KBM-7 (cell line): ENCODE data around the gene TMPRSS7.
"Not testable (repeated sequence)": the region's sequence is repeated elsewhere in the genome, so short reads cannot be mapped to it uniquely, and the experiment has no call there.

ENCODE experiments used
- DNase-seq: peaks from one replicate; pipeline ENCODE4 v3.0.0-alpha.2; 2015
- in situ Hi-C: fragments of 300-500 bp; cut with MboI; formaldehyde crosslinking; loops from 2 replicates; pipeline ENCODE4 v1.14.3; 2020; ENCODE audit warnings: low sequenced_read_pairs, low pct_unique_long_range_greater_than_20kb, mixed read lengths

TMPRSS7 gene

DNA sequence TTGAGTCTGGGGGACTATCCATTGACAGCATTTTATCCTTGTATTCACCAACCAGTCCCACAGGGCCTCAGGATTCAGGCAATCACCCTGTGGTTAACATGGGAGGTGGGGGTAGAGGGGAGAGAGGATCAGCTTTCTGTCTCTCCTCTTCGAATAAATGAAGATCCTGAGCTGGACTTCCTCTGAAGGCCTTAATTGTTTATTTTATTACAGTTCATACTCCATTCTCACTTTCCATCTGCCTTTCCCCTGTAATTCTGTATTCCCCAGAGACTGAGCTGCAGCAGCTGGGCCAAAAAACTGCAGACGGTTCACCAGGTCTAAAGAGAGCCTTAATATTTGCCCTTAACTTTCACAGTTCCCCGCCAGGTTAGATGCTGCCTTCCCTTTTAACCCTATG is 23.9 kb upstream of the TMPRSS7 start:
- DNase-seq: no peak
- in situ Hi-C loops: no loop called here

DNA sequence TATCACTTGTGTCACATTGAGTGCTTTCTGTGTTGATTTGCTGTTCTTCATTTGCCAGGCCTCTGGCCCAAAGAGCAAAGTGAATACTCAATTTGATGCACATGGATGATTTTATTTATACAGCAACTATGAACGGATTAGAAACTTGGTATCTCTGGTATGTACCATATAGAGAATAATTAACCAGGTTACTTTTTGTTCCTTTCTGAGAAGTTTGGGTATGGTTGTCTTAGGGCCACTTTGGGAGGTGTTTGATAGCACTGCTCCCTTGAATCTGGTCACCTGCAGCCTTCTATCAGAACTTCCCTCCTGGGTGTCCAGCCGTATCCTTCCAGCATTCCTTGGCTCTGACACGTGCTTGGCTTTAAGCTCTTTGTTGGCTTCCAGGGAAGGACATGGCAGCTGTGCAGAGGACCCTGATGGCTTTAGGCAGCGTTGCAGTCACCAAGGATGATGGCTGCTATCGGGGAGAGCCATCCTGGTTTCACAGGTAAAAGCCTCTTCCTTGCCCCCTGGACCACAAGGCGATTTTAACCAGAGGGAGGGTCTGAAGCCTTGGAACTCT is 23.1 kb upstream of the TMPRSS7 start:
- in situ Hi-C loops: no loop called here

DNA sequence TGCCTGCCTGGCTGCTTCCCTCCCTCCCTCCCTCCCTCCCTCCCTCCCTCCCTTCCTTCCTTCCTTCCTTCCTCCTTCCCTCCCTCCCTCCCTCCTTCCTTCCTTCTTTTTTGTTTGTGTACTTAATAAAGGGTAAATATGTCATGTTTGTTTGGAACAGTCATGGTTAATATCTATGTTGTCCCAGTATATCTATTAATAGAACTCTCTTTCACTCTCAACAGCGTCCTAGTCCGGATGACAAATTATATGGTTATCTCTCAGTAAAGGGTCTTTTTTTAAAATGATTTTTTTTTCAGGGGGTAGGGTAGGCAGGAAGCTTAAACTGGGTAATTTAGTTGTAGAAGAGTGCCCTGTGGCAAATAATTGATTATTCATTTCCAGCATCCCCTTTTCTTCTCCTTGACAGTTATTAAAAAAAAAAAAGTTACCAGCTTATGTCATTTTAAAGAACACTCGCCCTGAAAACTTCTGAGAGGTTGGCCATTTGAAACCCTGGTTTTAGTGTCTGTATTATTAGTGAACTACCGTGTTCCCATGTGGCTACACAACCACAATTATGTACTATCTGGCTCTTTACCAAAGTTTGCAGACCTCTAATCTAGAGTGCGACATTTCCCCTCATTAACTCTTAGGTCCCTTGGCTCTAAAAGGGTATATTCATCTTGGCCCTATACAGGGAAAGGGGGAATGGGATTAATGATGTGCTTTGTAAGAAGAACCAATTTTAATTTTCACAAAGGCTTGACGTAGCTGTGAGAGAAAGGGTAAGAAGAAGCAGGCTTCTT is 22.1 kb upstream of the TMPRSS7 start:
- no peak for DNase-seq
- in situ Hi-C loops: no loop called here

More for the DNA sequence above, 23.1 kb upstream of the TMPRSS7 start:
- no peak for DNase-seq

DNA sequence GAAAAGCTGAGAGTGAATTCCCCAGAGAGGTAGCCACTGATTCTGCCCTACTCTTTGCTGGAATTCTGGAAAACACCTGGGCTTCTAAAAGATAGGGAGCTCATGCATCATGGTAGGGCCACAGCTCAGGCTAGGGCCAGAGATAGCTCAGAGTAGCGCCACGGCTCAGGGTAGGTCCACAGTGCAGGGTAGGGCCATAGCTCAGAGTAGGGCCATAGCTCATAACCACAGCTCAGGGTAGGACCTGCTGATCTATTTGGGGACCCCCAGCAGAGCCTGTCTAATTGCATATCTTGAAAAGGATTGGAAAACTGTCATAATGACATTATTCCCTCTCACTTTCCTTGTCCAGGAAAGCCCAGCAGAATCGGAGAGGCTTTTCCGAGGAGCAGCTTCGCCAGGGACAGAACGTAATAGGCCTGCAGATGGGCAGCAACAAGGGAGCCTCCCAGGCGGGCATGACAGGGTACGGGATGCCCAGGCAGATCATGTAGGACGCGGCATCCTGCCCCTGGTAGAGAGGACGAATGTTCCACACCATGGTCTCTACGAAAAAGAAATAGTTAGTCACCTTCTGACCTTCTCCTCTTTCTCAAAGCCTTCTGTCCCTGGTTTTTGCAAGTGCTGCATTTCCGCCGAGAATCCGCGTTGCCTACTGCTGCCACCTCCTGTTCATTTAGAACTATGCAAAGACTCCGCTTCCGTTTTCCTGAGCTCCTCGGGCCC is 21.3 kb upstream of the TMPRSS7 start:
- in situ Hi-C loops: no loop called here
- DNase-seq: peak; percentile 63

DNA sequence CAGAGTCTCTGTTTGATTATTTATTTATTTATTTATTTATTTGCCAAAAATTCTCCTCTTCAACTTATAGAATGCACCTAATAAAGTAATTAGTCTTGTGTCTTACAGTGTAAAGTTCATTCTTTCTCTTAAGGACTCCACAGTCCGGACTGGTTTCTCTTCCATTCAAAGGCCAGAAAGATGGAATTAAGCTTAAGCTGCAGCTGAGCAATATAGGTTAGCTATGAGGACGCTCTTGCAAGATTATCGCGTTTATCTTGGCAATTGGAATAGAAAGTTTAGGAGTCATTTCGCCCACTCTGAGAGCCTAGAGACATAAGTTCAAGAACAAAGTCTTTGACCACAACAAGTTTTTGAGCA is 20.8 kb upstream of the TMPRSS7 start:
- in situ Hi-C loops: no loop called here
- no peak for DNase-seq

DNA sequence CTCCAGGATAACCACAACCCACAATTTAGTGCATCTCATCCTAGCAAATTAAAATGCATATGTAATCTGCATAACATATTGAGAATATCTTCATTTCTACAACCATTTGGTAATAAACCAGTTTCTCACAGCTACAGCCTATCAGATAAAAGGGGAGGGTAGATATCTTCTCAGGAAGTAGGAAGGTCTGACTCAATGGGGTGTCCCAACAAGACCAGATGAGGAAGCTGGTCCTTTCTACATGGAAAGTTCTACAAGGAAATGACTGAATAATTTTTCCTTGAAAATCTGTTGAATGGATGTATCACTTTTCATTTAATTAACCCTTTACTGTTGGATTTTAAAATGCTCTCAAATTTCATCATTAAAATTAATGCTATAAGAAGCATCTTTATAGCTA is 17.4 kb upstream of the TMPRSS7 start:
- in situ Hi-C loops: no loop called here
- DNase-seq: no peak

DNA sequence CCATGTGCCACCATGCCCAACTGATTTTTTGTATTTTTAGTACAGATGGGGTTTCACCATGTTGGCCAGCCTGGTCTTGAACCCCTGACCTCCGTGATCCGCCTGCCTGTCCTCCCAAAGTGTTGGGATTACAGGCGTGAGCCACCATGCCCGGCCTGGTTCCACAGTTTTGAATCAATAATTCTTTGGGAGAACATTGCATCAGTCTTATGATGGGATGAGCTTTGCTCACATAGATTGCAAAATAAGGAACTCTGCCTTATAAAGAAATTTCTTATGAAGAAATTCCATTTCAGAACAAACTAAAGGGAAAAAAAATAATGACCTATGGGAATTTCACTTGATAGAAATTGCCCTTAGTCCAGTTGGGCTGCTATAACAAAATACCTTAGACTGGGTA is 15.8 kb upstream of the TMPRSS7 start:
- in situ Hi-C loops: no loop called here
- no peak for DNase-seq

DNA sequence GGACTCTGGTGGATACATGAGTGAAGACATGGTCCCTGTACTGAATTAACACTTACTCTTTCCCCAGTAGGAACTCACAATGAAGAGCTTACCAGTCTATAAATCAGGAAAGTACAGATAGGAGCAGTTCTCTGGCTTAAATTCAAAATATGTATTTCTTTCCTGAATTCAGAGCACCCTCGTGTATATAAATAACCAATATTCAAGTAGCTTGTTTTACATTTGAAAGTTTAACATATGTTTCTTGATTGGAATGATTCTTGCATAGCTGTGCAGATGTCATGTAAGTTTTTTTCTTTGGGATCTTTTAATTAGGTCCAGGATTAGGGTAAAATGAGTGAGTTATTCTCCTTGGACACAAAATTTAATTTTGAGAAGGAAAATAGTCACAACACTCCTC is 14.8 kb upstream of the TMPRSS7 start:
- in situ Hi-C loops: no loop called here
- no peak for DNase-seq

DNA sequence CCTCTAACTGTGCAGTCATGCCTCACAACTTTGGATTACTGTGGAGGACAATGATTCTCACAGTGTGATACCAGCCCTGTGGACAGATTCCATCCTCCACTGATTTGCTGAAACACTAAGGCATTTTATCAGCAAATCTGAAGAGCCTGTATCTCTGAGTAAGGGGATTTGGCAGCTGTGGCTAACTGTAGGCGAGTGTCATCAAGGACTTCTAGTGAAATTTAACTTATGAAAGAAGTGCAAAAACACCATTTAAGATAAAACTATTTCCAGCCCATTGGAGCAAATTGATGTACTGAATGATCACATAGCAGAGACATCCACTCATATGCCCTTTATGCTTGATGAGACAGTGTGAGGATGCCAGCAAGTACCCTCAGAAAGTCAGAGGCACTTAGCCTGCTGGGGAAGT is 13.9 kb upstream of the TMPRSS7 start:
- in situ Hi-C loops: no loop called here
- DNase-seq: no peak

DNA sequence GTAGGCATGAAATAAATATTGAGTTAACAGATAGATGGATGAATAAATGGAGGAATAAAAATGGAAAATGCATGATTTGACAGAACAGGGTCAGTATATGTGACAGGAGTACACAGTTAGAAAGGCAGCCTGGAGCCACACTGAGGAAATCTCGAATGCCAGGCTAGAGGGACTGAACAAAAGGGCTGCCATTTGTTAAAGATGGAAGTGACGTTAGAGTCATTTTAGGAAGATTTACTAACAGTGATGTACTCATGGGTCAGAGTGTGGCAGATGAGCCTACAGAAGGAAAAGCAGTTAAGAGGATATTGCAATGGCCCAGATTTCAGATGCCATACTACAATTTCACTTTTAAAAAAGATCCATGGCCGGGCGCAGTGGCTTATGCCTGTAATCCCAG is 7.4 kb upstream of the TMPRSS7 start:
- in situ Hi-C loops: no loop called here
- no peak for DNase-seq

DNA sequence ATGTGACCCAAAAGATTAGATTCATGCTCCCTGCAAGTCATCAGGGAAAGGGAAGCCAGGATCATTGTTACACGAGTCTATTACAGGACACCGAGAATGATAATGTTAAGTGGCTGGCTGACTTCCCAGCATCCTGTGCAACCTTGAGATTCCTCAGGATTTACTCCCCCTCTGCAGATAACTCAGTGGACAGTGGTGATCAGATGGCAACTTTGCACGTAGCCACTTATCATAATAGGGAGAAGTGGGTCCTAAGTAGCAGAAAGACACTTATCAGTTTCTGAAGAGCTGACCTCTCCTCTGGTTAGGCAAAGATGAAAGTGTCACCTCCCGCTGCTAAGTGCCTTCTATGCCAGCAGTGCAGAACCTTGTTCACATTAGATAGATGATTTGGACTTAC is 6.7 kb upstream of the TMPRSS7 start:
- in situ Hi-C loops: no loop called here
- DNase-seq: no peak

DNA sequence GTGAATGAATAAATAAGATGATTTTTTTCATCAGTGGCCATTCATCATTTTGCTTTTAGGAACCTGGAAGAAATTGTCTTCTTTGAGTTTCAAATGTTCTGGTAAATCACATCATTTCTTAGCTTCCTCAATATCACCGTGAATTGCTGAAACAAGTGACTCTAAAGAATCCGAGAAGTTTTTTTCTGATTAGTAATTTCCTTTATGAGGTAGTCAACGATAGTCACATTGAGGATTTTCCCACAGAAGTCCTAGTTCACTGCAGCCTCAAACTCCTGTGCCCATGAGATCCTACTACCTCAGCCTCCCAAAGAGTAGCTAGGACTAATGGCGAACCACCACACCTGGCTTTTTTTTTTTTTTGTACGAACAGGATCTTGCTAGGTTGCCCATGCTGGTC is 3.6 kb upstream of the TMPRSS7 start:
- no peak for DNase-seq
- in situ Hi-C loops: no loop called here

DNA sequence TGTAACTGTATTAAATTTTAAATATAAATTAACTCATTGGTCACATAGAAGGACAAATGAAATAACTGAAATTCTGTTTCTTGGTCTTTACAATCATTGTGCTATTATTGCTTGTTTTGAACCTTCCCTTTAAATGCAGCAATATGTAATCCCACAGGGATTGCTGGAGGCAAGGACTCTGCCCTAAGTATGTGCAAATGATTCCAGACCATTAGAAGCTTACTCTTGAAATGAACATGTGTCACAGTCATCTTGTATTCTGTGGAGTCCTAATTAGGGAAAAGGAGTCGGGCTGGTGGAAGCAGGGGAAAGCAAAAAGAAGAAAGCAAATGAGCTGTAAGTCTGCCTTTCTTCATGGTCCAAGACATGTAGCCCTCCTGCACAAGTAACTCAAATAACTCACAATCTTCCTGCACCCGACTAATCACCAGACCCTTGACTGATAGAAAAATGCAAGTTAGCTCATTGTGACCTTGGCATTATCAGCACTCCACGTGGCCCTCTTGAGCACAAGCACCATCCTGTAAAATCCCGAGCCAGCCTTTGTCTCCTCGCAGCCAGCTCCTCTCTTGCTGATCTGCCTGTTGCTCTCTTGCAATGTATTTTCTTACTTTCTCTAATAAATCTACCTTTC is 2.3 kb upstream of the TMPRSS7 start:
- DNase-seq: no peak
- in situ Hi-C loops: no loop called here

DNA sequence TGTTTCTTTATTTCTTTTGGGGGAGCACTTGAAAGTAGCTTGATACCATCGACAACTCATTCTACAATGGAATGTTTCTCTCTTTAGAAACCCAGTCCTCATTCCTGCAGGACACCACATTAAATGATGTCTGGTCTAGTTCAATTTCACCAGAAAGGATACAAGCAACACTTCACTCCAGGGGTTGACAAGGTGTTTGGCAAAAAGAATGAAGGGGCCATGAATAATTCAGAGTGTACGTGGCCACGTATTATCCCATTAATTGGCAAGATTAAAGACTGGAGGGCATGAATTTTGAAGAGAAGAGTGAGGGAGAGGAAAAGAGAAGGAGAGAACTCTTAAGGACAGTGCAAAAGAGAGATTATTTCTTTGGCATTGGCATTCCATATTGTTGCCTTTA is 705 bp downstream of the TMPRSS7 start:
- in situ Hi-C loops: no loop called here
- no peak for DNase-seq

DNA sequence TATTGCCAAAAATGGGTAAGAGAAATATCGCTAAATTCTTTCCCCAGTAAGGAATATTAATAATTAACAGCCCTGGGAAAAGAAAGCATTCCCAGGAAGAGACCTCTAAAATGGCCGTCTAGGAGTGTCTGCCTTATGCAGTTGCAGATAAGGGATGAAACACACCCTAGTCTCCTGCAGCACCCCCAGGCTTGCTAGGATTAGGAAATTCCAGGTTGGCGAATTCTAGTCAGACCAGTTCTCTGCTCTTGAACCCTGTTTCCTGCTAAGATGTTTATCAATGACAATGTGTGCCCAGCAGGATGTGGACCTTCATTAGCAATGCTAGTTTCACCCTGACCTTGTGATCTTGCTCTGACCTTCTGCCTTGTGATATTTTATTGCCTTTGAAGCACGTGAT is 2.7 kb downstream of the TMPRSS7 start:
- DNase-seq, in situ Hi-C loops: not testable (repeated sequence)

DNA sequence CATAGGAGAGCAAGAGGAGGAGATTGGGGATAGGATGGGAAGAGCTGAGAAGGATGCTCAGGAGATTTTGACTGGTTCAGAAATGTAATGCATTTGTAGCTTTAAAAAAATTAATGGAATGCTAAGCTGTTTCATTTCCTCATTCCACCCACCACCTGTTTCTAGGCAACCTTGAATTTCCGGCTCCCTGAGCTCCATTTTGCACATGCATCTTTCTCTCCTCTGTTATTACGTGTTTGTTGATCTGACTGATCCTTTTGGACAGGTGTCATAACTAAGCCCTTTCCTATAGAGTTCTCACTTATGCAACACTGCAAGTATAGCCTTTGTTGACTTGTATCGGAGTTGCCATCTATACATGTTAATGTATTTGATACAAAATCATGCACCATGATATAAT is 4.3 kb downstream of the TMPRSS7 start:
- DNase-seq: no peak

DNA sequence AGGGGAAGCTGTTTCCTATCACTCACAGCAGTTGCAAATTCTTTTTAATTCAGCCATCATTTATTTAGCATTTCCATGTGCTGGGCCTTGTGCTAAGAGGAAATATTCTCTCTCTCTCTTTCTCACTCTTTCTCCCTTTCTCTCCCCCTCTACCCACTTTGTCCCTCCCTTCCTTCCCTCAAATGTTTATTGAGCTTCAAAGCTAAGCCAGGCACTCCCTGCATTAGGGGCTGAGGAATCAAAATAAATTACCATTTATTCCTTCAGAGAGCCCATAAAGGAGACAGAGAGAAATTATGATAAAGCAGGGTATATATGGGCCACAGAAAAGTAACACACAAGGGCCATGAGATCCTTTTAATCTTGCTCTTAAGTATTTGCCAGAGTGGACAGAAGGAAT is 6.8 kb downstream of the TMPRSS7 start:
- in situ Hi-C loops: no loop called here
- DNase-seq: no peak

More for the DNA sequence above, 4.3 kb downstream of the TMPRSS7 start:
- in situ Hi-C loops: no loop called here

DNA sequence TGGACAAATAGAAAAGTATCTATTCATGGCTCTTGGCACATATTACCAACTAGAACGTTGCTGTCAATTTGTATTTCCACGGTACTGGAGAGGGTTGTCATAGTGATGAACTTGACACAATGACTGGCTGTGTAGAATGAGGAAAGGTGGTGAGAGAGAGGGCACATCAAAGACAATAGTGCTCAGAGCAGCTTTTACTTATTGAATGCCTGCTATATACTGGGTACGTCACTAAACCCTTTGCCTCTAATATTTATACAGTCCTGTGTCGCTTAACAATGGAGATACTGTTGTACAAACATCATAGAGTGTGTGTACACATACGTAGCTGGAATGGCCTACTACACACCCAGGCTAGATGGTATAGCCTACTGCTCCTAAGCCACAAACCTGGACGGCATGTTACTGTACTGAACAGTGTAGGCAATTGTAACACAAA is 8.3 kb downstream of the TMPRSS7 start:
- in situ Hi-C loops: no loop called here
- DNase-seq: no peak

DNA sequence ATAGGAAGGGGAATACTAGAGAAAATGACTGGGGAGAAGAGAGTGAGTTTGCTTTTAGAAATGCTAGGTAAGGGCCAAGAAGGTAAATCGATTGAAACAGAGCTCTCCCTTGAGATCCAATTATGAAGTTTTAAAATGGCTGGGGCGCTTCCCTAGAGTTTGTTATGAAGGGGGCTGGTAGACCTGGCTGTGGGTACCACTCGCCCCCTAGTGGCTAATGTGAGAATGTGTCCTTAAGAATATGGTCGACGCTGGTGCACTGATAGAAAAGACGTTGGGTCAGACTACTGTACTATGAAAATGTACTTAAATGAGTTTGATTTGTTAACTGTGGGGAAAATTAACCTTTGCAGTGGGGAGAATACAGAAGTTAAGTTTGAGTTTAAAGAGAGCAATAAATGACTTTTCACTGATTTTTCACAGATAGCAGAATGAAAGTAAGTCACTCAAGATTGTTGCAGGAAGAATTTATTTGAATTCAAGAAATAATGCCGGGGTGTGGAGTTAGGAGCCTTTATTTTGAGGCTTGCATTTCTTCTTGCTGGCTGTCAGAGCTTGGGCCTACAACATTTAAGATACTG is 9.2 kb downstream of the TMPRSS7 start:
- DNase-seq: peak; percentile 67
- in situ Hi-C loops: no loop called here

DNA sequence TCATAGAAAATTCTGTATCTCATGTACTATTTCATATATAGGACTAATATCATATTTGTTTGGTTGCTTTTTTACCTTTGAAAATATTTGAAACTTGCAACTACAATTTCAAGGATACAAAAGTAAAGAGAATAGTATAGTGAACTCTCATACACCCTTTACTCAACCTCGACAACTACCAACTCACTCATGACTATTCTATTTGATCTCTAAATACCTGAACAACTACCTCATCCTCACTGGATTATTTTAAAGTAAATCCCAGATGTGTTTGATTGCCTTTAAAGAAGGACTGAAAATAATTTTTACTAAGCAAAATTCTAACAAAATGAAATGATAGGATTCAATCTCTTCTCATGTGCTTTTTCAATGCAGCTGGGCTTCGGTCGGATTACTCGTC is 12.1 kb downstream of the TMPRSS7 start:
- no peak for DNase-seq
- in situ Hi-C loops: no loop called here
